Progenitor cell of endocrine pancreas (in vitro differentiated cells): ENCODE results near the gene KRT37. TPM values are rescaled to one million over a fixed set of nuclear protein-coding genes. Genes with fewer than 3 reads are reported as not detected.

Experiments
- DNase-seq: peaks from one replicate; pipeline ENCODE4 v3.0.0; 2021; ENCODE audit warnings: low spot score; ENCODE audit not compliant: unreplicated experiment
- H3K27ac Mint-ChIP-seq: 2 replicates; pipeline ENCODE4 v1.8.0; 2021; ENCODE audit warnings: mild to moderate bottlenecking, moderate library complexity, mixed read lengths
- H3K27me3 Mint-ChIP-seq: 2 replicates; pipeline ENCODE4 v1.8.0; 2021; ENCODE audit warnings: mixed read lengths
- H3K36me3 Mint-ChIP-seq: 2 replicates; pipeline ENCODE4 v1.8.0; 2022; ENCODE audit warnings: mixed read lengths; ENCODE audit not compliant: insufficient read depth
- H3K4me1 Mint-ChIP-seq: 2 replicates; pipeline ENCODE4 v1.8.0; 2021; ENCODE audit warnings: low read depth, mixed read lengths
- H3K4me3 Mint-ChIP-seq: 2 replicates; pipeline ENCODE4 v1.8.0; 2021; ENCODE audit warnings: low read depth, mild to moderate bottlenecking, moderate library complexity, mixed read lengths
- H3K9me3 Mint-ChIP-seq: 2 replicates; pipeline ENCODE4 v1.8.0; 2021; ENCODE audit warnings: low read depth, mixed read lengths
- CTCF ChIP-seq: fragments of 200-600 bp; sonication (generic); IDR thresholded peaks from one replicate; pipeline ENCODE4 v1.5.0; 2021; ENCODE audit warnings: antibody characterized with exemption, mild to moderate bottlenecking; ENCODE audit not compliant: unreplicated experiment
- total RNA-seq: library from RNA; stranded (reverse); gene quantifications from 2 replicates; pipeline ENCODE4 v1.2.1, GENCODE V29; 2021

The KRT37 gene
- total RNA-seq, 1 donor from 2014 or later = not detected

- H3K27ac Mint-ChIP-seq = no peak overlapping the region
- H3K27me3 Mint-ChIP-seq = peaks cover 6% of the 10 kb centered on the region
- H3K9me3 Mint-ChIP-seq = peaks cover 3% of the 10 kb centered on the region
- no peak for DNase-seq
- H3K4me3 Mint-ChIP-seq = no peak overlapping the region
- TF ChIP-seq CTCF = no peak
- no peaks in the 10 kb centered on the region for H3K36me3 Mint-ChIP-seq
- no peaks in the 10 kb centered on the region for H3K4me1 Mint-ChIP-seq
Observed at GRCh38 chr17:41464173-41464572, 39.8 kb upstream of the KRT37 start.

- TF ChIP-seq CTCF = no peak
Observed at GRCh38 chr17:41463746-41464145, 39.4 kb upstream of the KRT37 start.

GRCh38 chr17:41462705-41463104, 38.3 kb upstream of the KRT37 start:
- H3K36me3 Mint-ChIP-seq = no peaks in the 10 kb centered on the region
- no peak overlapping the region for H3K27ac Mint-ChIP-seq
- DNase-seq = no peak
- H3K4me1 Mint-ChIP-seq = no peaks in the 10 kb centered on the region
- no peak for TF ChIP-seq CTCF
- H3K9me3 Mint-ChIP-seq = no peaks in the 10 kb centered on the region
- peaks cover 10% of the 10 kb centered on the region for H3K27me3 Mint-ChIP-seq
- H3K4me3 Mint-ChIP-seq = no peak overlapping the region

More at GRCh38 chr17:41463746-41464145, 39.4 kb upstream of the KRT37 start:
- DNase-seq = no peak
- Mint-ChIP-seq H3K27ac (no peak overlapping the region), H3K27me3 (peaks cover 6% of the 10 kb centered on the region), H3K36me3 (no peaks in the 10 kb centered on the region), H3K4me3 (no peak overlapping the region), H3K4me1 (no peaks in the 10 kb centered on the region), H3K9me3 (peaks cover 3% of the 10 kb centered on the region)

- Mint-ChIP-seq H3K27ac (no peak overlapping the region), H3K27me3 (peaks cover 15% of the 10 kb centered on the region), H3K9me3 (no peaks in the 10 kb centered on the region), H3K36me3 (no peaks in the 10 kb centered on the region), H3K4me3 (no peak overlapping the region), H3K4me1 (no peaks in the 10 kb centered on the region)
- no peak for TF ChIP-seq CTCF
- no peak for DNase-seq
Observed at GRCh38 chr17:41457676-41458075, 33.3 kb upstream of the KRT37 start.

- TF ChIP-seq CTCF = no peak
- no peak overlapping the region for H3K4me3 Mint-ChIP-seq
- H3K9me3 Mint-ChIP-seq = peaks cover 6% of the 10 kb centered on the region
- H3K27ac Mint-ChIP-seq = no peak overlapping the region
- no peaks in the 10 kb centered on the region for H3K4me1 Mint-ChIP-seq
- H3K27me3 Mint-ChIP-seq = peaks cover 15% of the 10 kb centered on the region
- H3K36me3 Mint-ChIP-seq = no peaks in the 10 kb centered on the region
- DNase-seq = no peak
Observed at GRCh38 chr17:41456204-41456603, 31.8 kb upstream of the KRT37 start.
